Caco-2 (cell line): ENCODE data around the gene C3orf20. TPM values are rescaled to one million over a fixed set of nuclear protein-coding genes. Genes with fewer than 3 reads are reported as not detected.
A peak's percentile ranks its signal among the peaks of the same experiment; 100 is the strongest.

Source experiments
- BruUV-seq: library from RNA; stranded (reverse); fragments of 400-500 nt; replicated peaks from 2 replicates; lab custom pipeline; 2021; lab: Mats Ljungman, UMichigan
- CTCF ChIA-PET: fragments of 300-600 bp; sonication (Branson Sonifier 250); formaldehyde crosslinking; loops from one replicate; lab custom pipeline; 2022; ENCODE audit warnings: antibody characterized with exemption; lab: Charles Lee
- POLR2A ChIA-PET: fragments of 300-600 bp; sonication (Branson Sonifier 250); formaldehyde crosslinking; loops from one replicate; lab custom pipeline; 2022; ENCODE audit warnings: antibody characterized with exemption; lab: Charles Lee
- DNase-seq, 2 experiments: peaks; one replicate each; pipeline versions ENCODE4 v3.0.0 to v3.0.0-alpha.2; 2020 to 2022
- H3K27me3 ChIP-seq: replicated peaks from 2 replicates; pipeline ENCODE4 v1.6.0; 2011; ENCODE audit warnings: low read length; ENCODE audit not compliant: control insufficient read depth, insufficient read depth
- H3K36me3 ChIP-seq: 2 replicates; pipeline ENCODE4 v1.5.1; 2011; ENCODE audit warnings: low read length; ENCODE audit not compliant: control insufficient read depth, insufficient read depth
- H3K4me1 ChIP-seq: fragments of 250-450 bp; sonication (Bioruptor Pico); 2 replicates; pipeline ENCODE4 v1.5.1; 2020; ENCODE audit warnings: mild to moderate bottlenecking
- H3K4me3 ChIP-seq: 2 replicates; pipeline ENCODE4 v1.5.1; 2011; ENCODE audit warnings: low read depth, mild to moderate bottlenecking, control low read depth, low read length
- H3K9me3 ChIP-seq: fragments of 250-450 bp; sonication (Bioruptor Pico); 2 replicates; pipeline ENCODE4 v1.5.1; 2020; ENCODE audit warnings: mild to moderate bottlenecking, moderate library complexity
- H3K27ac Mint-ChIP-seq: one replicate; pipeline ENCODE4 v1.8.0; 2022; ENCODE audit warnings: mixed read lengths; ENCODE audit not compliant: unreplicated experiment
- H3K27me3 Mint-ChIP-seq: one replicate; pipeline ENCODE4 v1.8.0; 2022; ENCODE audit warnings: mixed read lengths; ENCODE audit not compliant: insufficient read depth, unreplicated experiment
- H3K36me3 Mint-ChIP-seq: one replicate; pipeline ENCODE4 v1.8.0; 2022; ENCODE audit warnings: mild to moderate bottlenecking, mixed read lengths; ENCODE audit not compliant: insufficient read depth, unreplicated experiment
- H3K4me1 Mint-ChIP-seq: one replicate; pipeline ENCODE4 v1.8.0; 2022; ENCODE audit warnings: low read depth, mixed read lengths; ENCODE audit not compliant: unreplicated experiment
- H3K4me3 Mint-ChIP-seq: one replicate; pipeline ENCODE4 v1.8.0; 2022; ENCODE audit warnings: mild to moderate bottlenecking, moderate library complexity, mixed read lengths; ENCODE audit not compliant: unreplicated experiment
- H3K9me3 Mint-ChIP-seq: one replicate; pipeline ENCODE4 v1.8.0; 2022; ENCODE audit warnings: mixed read lengths; ENCODE audit not compliant: unreplicated experiment
- intact Hi-C: fragments of 100-400 bp; cut with micrococcal nuclease; formaldehyde crosslinking; loops from one replicate; pipeline ENCODE4 v1.10.0; 2022; ENCODE audit not compliant: unreplicated experiment
- total RNA-seq: library from RNA; stranded (reverse); gene quantifications from 2 replicates; pipeline ENCODE4 v1.2.3, GENCODE V29; 2022
- TF ChIP-seq, protein P1 (sequence below), 2 experiments: fragments of 200-600 bp in 1 of 2; IDR thresholded peaks; 1 replicate in 1 of 2; 2 replicates in 1 of 2; pipeline versions ENCODE4 v1.5.1 to v1.8.0; 2011 to 2022; ENCODE audit warnings: antibody characterized with exemption in 1 of 2, control low read depth in 1 of 2, inconsistent platforms in 1 of 2, low read depth in 1 of 2, low read length in 1 of 2, mild to moderate bottlenecking in 1 of 2, moderate library complexity in 1 of 2; ENCODE audit not compliant: insufficient read depth in 1 of 2, severe bottlenecking in 1 of 2, unreplicated experiment in 1 of 2

Gene C3orf20
- total RNA-seq, 1 experiment from 2014 or later: 0.09 TPM

DNA sequence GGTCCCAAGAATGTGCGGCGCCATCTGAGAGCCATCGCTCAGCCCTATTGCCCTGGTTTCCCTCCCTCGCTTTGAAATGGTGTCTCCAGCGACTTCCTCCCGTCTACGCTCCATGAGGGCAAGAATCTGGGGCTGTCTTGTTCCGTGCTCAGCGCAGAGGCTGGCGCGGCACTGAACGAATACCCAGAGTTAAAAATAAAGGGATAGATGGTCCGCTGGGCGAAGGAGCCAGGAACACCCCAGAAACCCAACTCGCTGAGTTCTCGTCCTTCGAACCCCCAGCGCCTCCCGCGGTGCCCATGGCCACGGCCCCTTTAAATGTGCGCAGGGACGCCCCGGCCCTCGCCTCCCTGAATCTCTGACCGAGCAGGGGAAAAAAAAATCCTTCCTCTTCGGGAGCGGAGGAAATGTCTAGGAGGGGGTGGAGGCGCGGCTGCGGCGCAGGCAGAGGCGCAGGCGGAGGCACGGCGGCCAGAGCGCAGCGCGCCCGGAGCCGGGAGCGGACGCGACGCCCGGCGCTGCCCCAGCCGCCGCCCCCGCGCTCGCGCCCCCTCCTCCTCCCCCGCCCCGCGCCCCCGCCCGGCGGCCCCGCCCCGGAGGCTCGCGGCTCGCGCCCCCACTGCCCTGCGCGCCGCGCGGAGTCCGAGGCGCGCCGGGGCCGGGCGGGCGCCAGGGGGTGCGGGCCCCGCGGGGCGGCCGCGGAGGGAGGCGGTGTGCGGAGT is 135.3 kb downstream of the C3orf20 start:
- H3K27me3 ChIP-seq: no peaks in the 10 kb centered on the region
- DNase-seq: no peak
- H3K27me3 Mint-ChIP-seq: peaks cover 27% of the 10 kb centered on the region
- intact Hi-C loops: no loop called here
- peaks cover under 1% of the 10 kb centered on the region for H3K4me1 Mint-ChIP-seq
- peak overlapping the region; percentile 38 for H3K4me3 Mint-ChIP-seq
- H3K36me3 Mint-ChIP-seq: no peaks in the 10 kb centered on the region
- TF ChIP-seq, protein P1, sequence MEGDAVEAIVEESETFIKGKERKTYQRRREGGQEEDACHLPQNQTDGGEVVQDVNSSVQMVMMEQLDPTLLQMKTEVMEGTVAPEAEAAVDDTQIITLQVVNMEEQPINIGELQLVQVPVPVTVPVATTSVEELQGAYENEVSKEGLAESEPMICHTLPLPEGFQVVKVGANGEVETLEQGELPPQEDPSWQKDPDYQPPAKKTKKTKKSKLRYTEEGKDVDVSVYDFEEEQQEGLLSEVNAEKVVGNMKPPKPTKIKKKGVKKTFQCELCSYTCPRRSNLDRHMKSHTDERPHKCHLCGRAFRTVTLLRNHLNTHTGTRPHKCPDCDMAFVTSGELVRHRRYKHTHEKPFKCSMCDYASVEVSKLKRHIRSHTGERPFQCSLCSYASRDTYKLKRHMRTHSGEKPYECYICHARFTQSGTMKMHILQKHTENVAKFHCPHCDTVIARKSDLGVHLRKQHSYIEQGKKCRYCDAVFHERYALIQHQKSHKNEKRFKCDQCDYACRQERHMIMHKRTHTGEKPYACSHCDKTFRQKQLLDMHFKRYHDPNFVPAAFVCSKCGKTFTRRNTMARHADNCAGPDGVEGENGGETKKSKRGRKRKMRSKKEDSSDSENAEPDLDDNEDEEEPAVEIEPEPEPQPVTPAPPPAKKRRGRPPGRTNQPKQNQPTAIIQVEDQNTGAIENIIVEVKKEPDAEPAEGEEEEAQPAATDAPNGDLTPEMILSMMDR (IDR thresholded peaks at IDR 0.05; ENCODE audit: insufficient read depth in 1 of 2, low read depth in 1 of 2, low read length in 1 of 2, severe bottlenecking in 1 of 2, unreplicated experiment in 1 of 2): no peak
- ChIA-PET CTCF (no interaction called here), POLR2A (no interaction called here)
- peak overlapping the region; percentile 31 for H3K4me3 ChIP-seq
- no TSS peak for BruUV-seq
- no peaks in the 10 kb centered on the region for H3K4me1 ChIP-seq
- H3K36me3 ChIP-seq: no peaks in the 10 kb centered on the region
- no peaks in the 10 kb centered on the region for H3K9me3 Mint-ChIP-seq
- H3K9me3 ChIP-seq: no peaks in the 10 kb centered on the region
- no peak overlapping the region for H3K27ac Mint-ChIP-seq

DNA sequence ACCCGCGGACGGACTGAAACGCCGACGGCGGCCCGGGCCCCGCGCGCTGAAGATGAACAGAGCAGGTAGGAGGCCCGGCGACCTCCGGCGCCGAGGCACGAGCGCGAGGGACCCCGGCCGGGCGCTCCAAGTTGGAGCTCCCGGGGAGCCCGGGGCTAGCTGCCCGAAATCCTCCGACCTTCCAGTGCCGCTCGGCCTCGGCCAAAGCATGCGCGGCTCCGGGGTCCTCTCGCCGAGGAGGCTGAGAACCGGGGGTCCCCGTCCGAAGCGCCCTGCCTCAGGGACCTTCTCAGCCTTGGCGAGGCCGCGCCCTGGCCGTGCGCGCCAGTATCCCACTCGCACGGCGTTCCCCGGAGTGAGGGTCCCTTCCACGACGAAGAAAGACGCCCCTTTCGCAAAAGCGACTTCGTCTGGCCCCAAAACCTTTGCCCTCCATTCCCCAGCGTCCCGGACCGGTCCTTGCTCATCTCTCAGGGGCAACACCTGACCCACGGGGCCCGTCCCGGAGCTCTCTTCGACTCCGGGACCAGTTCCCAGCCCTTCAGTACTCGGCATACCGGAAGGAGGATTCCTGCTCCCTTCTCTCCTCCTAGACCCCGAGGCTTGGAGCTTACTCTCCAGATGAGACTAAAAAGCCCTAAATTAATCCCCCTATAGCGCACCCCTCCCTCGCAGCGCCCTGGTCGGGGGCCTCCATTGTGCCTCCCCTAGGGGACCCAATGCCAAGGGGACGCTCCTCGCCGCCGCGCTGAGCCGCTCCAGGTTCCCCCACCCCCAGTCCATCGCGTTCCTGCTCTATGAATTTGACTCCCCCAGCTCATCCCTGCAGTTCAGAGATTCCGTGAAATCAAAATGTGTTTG is 136.1 kb downstream of the C3orf20 start:
- Mint-ChIP-seq H3K4me3 (peak overlapping the region; percentile 59), H3K4me1 (no peaks in the 10 kb centered on the region), H3K9me3 (no peaks in the 10 kb centered on the region), H3K27ac (no peak overlapping the region), H3K27me3 (peaks cover 27% of the 10 kb centered on the region), H3K36me3 (no peaks in the 10 kb centered on the region)
- Histone ChIP-seq H3K9me3 (no peaks in the 10 kb centered on the region), H3K4me3 (no peak overlapping the region), H3K36me3 (no peaks in the 10 kb centered on the region), H3K27me3 (no peaks in the 10 kb centered on the region), H3K4me1 (no peaks in the 10 kb centered on the region)
- no peak for DNase-seq
- intact Hi-C loops: no loop called here
- TF ChIP-seq, protein P1 (IDR thresholded peaks at IDR 0.05; ENCODE audit: insufficient read depth in 1 of 2, low read depth in 1 of 2, low read length in 1 of 2, severe bottlenecking in 1 of 2, unreplicated experiment in 1 of 2): no peak
- POLR2A ChIA-PET: no interaction called here
- no TSS peak for BruUV-seq
- CTCF ChIA-PET: no interaction called here

DNA sequence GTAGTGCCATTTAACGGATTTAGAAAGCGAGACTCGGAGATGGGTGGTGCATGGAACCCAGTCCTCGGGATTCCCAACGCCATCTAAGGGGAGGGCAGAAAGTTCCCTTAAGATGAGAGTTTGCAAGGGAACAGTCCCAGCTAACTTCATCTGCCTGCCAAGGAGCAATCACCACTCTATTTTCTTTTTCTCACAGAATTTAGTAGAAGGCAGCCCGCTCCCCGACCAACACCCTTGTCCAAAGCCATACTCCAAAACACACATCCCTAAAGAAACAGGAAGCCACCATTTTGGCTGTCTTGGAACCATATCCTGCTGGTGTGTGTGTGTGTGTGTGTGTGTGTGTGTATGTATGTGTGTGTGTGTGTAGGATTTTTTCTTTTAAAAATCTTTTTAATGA is 136.7 kb downstream of the C3orf20 start:
- H3K4me1 Mint-ChIP-seq: no peaks in the 10 kb centered on the region

More for the DNA sequence above, 136.7 kb downstream of the C3orf20 start:
- Histone ChIP-seq H3K4me3 (no peak overlapping the region), H3K27me3 (no peaks in the 10 kb centered on the region), H3K4me1 (no peaks in the 10 kb centered on the region), H3K9me3 (no peaks in the 10 kb centered on the region), H3K36me3 (no peaks in the 10 kb centered on the region)
- no peaks in the 10 kb centered on the region for H3K9me3 Mint-ChIP-seq
- TF ChIP-seq, protein P1 (IDR thresholded peaks at IDR 0.05; ENCODE audit: insufficient read depth in 1 of 2, low read depth in 1 of 2, low read length in 1 of 2, severe bottlenecking in 1 of 2, unreplicated experiment in 1 of 2): no peak
- intact Hi-C loops: no loop called here
- ChIA-PET POLR2A (no interaction called here), CTCF (no interaction called here)
- no peak overlapping the region for H3K27ac Mint-ChIP-seq
- peaks cover 27% of the 10 kb centered on the region for H3K27me3 Mint-ChIP-seq
- DNase-seq: no peak
- H3K4me3 Mint-ChIP-seq: no peak overlapping the region
- no peaks in the 10 kb centered on the region for H3K36me3 Mint-ChIP-seq
- BruUV-seq: no TSS peak
